ENCODE results near the gene LDLRAD1.
"Not testable (repeated sequence)": the region's sequence is repeated elsewhere in the genome, so short reads cannot be mapped to it uniquely, and the experiment has no call there.

The LDLRAD1 gene

GRCh38 chr1:53992085-53992874, 25.7 kb downstream of the LDLRAD1 start:
- DNase-seq (ENCODE audit: low spot score) = peak; percentile 31

- no peak for DNase-seq (ENCODE audit: low spot score)
Observed at GRCh38 chr1:53987880-53988279, 30.1 kb downstream of the LDLRAD1 start.

GRCh38 chr1:53986458-53986857, 31.5 kb downstream of the LDLRAD1 start:
- no peak for DNase-seq (ENCODE audit: low spot score)

- DNase-seq (ENCODE audit: low spot score) = no peak
Observed at GRCh38 chr1:53984726-53985125, 33.3 kb downstream of the LDLRAD1 start.

- DNase-seq (ENCODE audit: low spot score) = no peak
Observed at GRCh38 chr1:53982763-53983104, 35.3 kb downstream of the LDLRAD1 start.

- DNase-seq (ENCODE audit: low spot score) = no peak
Observed at GRCh38 chr1:53982034-53982762, 35.8 kb downstream of the LDLRAD1 start.

GRCh38 chr1:53981220-53981619, 36.8 kb downstream of the LDLRAD1 start:
- DNase-seq (ENCODE audit: low spot score) = no peak

GRCh38 chr1:53979712-53980450, 38.1 kb downstream of the LDLRAD1 start:
- no peak for DNase-seq (ENCODE audit: low spot score)

GRCh38 chr1:53975861-53976260, 42.1 kb downstream of the LDLRAD1 start:
- no peak for DNase-seq (ENCODE audit: low spot score)

- DNase-seq (ENCODE audit: low spot score) = no peak
Observed at GRCh38 chr1:53971718-53972117, 46.3 kb downstream of the LDLRAD1 start.

- DNase-seq (ENCODE audit: low spot score) = not testable (repeated sequence)
Observed at GRCh38 chr1:53969323-53969722, 48.7 kb downstream of the LDLRAD1 start.

GRCh38 chr1:53968125-53968513, 49.9 kb downstream of the LDLRAD1 start:
- DNase-seq (ENCODE audit: low spot score) = no peak

GRCh38 chr1:53967409-53968124, 50.4 kb downstream of the LDLRAD1 start:
- no peak for DNase-seq (ENCODE audit: low spot score)

GRCh38 chr1:53966794-53967193, 51.2 kb downstream of the LDLRAD1 start:
- no peak for DNase-seq (ENCODE audit: low spot score)

- no peak for DNase-seq (ENCODE audit: low spot score)
Observed at GRCh38 chr1:53964109-53964508, 53.9 kb downstream of the LDLRAD1 start.

- DNase-seq (ENCODE audit: low spot score) = no peak
Observed at GRCh38 chr1:53963460-53963859, 54.5 kb downstream of the LDLRAD1 start.

GRCh38 chr1:53962395-53962794, 55.6 kb downstream of the LDLRAD1 start:
- no peak for DNase-seq (ENCODE audit: low spot score)

- no peak for DNase-seq (ENCODE audit: low spot score)
Observed at GRCh38 chr1:53959664-53960250, 58.2 kb downstream of the LDLRAD1 start.
